ENCODE results near the gene C1orf210. TPM values are rescaled to one million over a fixed set of nuclear protein-coding genes. Genes with fewer than 3 reads are reported as not detected.

C1orf210 gene
- polyA plus RNA-seq, 2 of the 4 experiments (the other 2 are of a cell fraction): not detected

DNA sequence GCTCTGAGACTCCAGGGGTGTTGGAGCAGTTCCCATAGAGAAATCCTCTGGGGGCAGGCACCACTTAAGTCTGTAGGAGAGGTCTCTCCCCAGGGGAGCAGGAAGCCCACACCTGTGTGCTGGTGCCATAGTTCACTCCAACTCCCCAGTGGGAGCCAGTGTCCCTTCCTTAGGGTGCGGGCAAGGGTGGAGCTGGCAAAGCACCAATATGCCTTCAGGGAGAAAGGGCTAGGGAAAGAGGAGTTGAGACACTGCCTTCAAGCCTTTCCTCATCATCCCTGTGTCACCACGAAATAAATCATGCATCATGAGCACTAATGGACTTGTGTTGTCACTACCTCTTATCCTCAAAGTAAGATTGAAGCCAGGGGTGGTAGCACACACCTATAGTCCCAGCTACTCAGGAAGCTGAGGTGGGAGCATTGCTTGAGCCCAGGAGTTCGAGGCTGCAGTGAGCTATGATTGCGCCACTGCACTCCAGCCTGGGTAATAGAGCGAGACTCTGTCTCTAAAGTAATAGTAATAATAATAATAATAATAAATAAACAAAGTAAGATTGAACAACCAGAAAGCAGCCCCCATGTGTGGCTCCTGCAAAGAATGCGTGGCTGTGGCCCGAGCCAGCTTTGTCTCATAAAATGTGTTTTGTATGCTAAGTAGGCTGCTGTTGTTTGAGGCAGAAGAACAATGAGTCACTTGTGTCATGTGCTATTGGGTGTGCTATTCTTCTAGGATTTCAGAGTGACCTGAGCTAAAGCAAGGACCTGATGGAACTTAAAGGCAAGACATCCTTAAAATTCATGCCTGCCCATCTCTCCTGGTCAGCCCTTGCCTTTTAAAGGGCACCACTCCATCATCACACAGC lies 8.7 kb upstream of the C1orf210 start:
- Histone ChIP-seq H3K4me2 (no peak overlapping the region), H3K4me1 (peaks cover 8% of the 10 kb centered on the region; the same call in 1 of the 3 replicates), H3K9me3 (no peaks in the 10 kb centered on the region), H3K4me3 (no peak overlapping the region), H3K27ac (no peak overlapping the region)
- CTCF ChIA-PET: interaction anchor here (1.0 to 1.6 kb wide), 2 partner anchors 9 to 11 kb away, joined by 4 to 7 read pairs; no protein-coding TSS in a partner anchor
- TF ChIP-seq EP300 (IDR thresholded peaks at IDR 0.05) (no peak), MAZ (IDR thresholded peaks at IDR 0.05; ENCODE audit: borderline replicate concordance, low read depth, low read length) (no peak), NFE2L2 (conservative IDR thresholded peaks at IDR 0.05; ENCODE audit: low read length) (no peak), RARB (CRISPR knock-in tag; IDR thresholded peaks at IDR 0.05) (no peak), TP53 (CRISPR knock-in tag; IDR thresholded peaks at IDR 0.05) (no peak), CHD4 (IDR thresholded peaks at IDR 0.05; ENCODE audit: borderline replicate concordance) (no peak), JUNB (IDR thresholded peaks at IDR 0.05) (no peak), SMC3 (IDR thresholded peaks at IDR 0.05) (no peak), RNF2 (IDR thresholded peaks at IDR 0.05; ENCODE audit: borderline replicate concordance, low read depth) (no peak), CEBPB (IDR thresholded peaks at IDR 0.05) (no peak), JUN (IDR thresholded peaks at IDR 0.05) (no peak), MYC (IDR thresholded peaks at IDR 0.05; ENCODE audit: borderline replicate concordance, low read length) (no peak), ZFP36 (IDR thresholded peaks at IDR 0.05; ENCODE audit: borderline replicate concordance, partially characterized antibody) (no peak), GATA3 (IDR thresholded peaks at IDR 0.05; ENCODE audit: borderline replicate concordance) (no peak), POLR2A (IDR thresholded peaks at IDR 0.05; ENCODE audit: low read length) (no peak), KDM5A (IDR thresholded peaks at IDR 0.05) (no peak)
- TF ChIP-seq, protein P1, sequence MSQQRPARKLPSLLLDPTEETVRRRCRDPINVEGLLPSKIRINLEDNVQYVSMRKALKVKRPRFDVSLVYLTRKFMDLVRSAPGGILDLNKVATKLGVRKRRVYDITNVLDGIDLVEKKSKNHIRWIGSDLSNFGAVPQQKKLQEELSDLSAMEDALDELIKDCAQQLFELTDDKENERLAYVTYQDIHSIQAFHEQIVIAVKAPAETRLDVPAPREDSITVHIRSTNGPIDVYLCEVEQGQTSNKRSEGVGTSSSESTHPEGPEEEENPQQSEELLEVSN (IDR thresholded peaks at IDR 0.05; ENCODE audit: borderline replicate concordance, low read depth): no peak
- TF ChIP-seq, protein P2, sequence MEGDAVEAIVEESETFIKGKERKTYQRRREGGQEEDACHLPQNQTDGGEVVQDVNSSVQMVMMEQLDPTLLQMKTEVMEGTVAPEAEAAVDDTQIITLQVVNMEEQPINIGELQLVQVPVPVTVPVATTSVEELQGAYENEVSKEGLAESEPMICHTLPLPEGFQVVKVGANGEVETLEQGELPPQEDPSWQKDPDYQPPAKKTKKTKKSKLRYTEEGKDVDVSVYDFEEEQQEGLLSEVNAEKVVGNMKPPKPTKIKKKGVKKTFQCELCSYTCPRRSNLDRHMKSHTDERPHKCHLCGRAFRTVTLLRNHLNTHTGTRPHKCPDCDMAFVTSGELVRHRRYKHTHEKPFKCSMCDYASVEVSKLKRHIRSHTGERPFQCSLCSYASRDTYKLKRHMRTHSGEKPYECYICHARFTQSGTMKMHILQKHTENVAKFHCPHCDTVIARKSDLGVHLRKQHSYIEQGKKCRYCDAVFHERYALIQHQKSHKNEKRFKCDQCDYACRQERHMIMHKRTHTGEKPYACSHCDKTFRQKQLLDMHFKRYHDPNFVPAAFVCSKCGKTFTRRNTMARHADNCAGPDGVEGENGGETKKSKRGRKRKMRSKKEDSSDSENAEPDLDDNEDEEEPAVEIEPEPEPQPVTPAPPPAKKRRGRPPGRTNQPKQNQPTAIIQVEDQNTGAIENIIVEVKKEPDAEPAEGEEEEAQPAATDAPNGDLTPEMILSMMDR (IDR thresholded peaks at IDR 0.05): no peak
- TF ChIP-seq, protein P3, sequence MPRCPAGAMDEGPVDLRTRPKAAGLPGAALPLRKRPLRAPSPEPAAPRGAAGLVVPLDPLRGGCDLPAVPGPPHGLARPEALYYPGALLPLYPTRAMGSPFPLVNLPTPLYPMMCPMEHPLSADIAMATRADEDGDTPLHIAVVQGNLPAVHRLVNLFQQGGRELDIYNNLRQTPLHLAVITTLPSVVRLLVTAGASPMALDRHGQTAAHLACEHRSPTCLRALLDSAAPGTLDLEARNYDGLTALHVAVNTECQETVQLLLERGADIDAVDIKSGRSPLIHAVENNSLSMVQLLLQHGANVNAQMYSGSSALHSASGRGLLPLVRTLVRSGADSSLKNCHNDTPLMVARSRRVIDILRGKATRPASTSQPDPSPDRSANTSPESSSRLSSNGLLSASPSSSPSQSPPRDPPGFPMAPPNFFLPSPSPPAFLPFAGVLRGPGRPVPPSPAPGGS (IDR thresholded peaks at IDR 0.05): no peak
- TF ChIP-seq, protein P4, sequence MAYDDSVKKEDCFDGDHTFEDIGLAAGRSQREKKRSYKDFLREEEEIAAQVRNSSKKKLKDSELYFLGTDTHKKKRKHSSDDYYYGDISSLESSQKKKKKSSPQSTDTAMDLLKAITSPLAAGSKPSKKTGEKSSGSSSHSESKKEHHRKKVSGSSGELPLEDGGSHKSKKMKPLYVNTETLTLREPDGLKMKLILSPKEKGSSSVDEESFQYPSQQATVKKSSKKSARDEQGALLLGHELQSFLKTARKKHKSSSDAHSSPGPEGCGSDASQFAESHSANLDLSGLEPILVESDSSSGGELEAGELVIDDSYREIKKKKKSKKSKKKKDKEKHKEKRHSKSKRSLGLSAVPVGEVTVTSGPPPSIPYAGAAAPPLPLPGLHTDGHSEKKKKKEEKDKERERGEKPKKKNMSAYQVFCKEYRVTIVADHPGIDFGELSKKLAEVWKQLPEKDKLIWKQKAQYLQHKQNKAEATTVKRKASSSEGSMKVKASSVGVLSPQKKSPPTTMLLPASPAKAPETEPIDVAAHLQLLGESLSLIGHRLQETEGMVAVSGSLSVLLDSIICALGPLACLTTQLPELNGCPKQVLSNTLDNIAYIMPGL (CRISPR knock-in tag; IDR thresholded peaks at IDR 0.05; ENCODE audit: borderline replicate concordance): no peak
- WGBS (ENCODE audit: missing lambda C conversion rate): 59% methylated on average over 7 of the region's 7 CpGs
- no peak for DNase-seq (ENCODE audit: low read depth in 1 of 2, low spot score in 1 of 2)
- no peak for FAIRE-seq
- POLR2A ChIA-PET: interaction anchor here (0.5 kb wide), 1 partner anchor 73 kb away, joined by 3 read pairs; no protein-coding TSS in a partner anchor
- no peak for ATAC-seq

DNA sequence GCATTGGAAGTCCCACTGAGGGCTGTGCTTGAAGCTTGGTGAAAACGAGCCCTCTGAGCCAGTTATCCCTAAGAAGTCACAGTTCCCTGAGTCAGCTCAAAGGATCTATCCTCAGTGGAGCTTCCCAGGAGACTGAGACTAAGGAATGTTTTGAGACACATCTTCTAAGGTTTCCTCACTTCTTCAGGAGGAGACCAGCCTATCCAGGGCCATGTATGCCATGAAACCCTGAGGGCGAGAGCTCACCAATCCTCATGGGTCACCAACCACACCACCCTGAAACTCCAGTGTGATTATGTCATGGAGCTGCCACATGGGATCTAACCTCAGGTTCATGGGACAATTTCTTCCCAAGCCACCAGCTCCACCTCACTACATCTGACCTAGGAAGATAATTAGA lies 7.8 kb upstream of the C1orf210 start:
- Histone ChIP-seq H3K4me3 (no peak overlapping the region), H3K9me3 (no peaks in the 10 kb centered on the region), H3K4me2 (no peak overlapping the region), H3K4me1 (peaks cover 8% of the 10 kb centered on the region; the same call in 1 of the 3 replicates), H3K27ac (no peak overlapping the region)
- WGBS (ENCODE audit: missing lambda C conversion rate): 52% methylated on average over 2 of the region's 2 CpGs
- POLR2A ChIA-PET: no interaction called here
- FAIRE-seq (no peak), ATAC-seq (no peak), DNase-seq (ENCODE audit: low read depth in 1 of 2, low spot score in 1 of 2) (no peak)
- TF ChIP-seq MYC (IDR thresholded peaks at IDR 0.05; ENCODE audit: borderline replicate concordance, low read length): no peak
- TF ChIP-seq, protein P2 (IDR thresholded peaks at IDR 0.05): no peak
- no peak for TF ChIP-seq CHD4 (IDR thresholded peaks at IDR 0.05; ENCODE audit: borderline replicate concordance)
- TF ChIP-seq, protein P3 (IDR thresholded peaks at IDR 0.05): no peak
- TF ChIP-seq MAZ (IDR thresholded peaks at IDR 0.05; ENCODE audit: borderline replicate concordance, low read depth, low read length): no peak
- CTCF ChIA-PET: interaction anchor here (0.6 to 1.6 kb wide), 3 partner anchors 9 to 28 kb away, joined by 4 to 7 read pairs (median 4); no protein-coding TSS in a partner anchor
